NT2/D1 (cell line): ENCODE data around the gene ATP6V1G3.

ENCODE experiments used
- YY1 ChIP-seq: IDR thresholded peaks from 2 replicates; pipeline ENCODE4 v1.6.1; 2011; ENCODE audit not compliant: insufficient read length, insufficient read depth
- ZNF274 ChIP-seq: IDR thresholded peaks from 2 replicates; pipeline ENCODE4 v1.6.1; 2011; ENCODE audit warnings: mild to moderate bottlenecking, low read depth, low read length

- TF ChIP-seq ZNF274 (no peak), YY1 (no peak)
Observed at GRCh38 chr1:198544265-198544664, 3.8 kb upstream of the ATP6V1G3 start.
